GM19324 (cell line): ENCODE measurements around the gene OR11H6.
"Not testable (repeated sequence)": the region's sequence is repeated elsewhere in the genome, so short reads cannot be mapped to it uniquely, and the experiment has no call there.

ENCODE experiments used
- ATAC-seq: cut with Tn5 transposase; IDR thresholded peaks from one replicate; pipeline ENCODE4 v1.9.1; 2021; ENCODE audit warnings: mild to moderate bottlenecking, moderate library complexity; ENCODE audit not compliant: unreplicated experiment, low FRiP score

The OR11H6 gene, protein sequence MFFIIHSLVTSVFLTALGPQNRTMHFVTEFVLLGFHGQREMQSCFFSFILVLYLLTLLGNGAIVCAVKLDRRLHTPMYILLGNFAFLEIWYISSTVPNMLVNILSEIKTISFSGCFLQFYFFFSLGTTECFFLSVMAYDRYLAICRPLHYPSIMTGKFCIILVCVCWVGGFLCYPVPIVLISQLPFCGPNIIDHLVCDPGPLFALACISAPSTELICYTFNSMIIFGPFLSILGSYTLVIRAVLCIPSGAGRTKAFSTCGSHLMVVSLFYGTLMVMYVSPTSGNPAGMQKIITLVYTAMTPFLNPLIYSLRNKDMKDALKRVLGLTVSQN

DNA sequence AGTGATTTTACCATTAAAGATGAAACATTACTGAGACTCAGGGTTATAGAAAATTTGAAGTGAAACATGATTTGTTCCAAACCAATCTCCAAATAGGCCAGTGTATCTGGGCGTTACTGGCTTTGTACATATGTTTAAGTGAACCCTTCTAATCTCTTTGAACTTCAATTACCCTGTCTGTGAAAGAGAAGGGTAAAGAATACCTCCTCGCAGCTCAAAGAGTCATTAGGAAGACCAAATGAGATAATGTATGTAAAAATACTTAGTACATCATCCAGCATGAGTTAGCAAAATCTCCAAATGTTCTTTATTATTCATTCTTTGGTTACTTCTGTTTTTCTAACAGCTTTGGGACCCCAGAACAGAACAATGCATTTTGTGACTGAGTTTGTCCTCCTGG lies at the start of gene OR11H6:
Gene OR11H6, plus strand, starts transcription at position 301 of the 400 bp plus-strand sequence. Its CDS starts 0 bp downstream, at position 301.
- ATAC-seq = no peak

DNA sequence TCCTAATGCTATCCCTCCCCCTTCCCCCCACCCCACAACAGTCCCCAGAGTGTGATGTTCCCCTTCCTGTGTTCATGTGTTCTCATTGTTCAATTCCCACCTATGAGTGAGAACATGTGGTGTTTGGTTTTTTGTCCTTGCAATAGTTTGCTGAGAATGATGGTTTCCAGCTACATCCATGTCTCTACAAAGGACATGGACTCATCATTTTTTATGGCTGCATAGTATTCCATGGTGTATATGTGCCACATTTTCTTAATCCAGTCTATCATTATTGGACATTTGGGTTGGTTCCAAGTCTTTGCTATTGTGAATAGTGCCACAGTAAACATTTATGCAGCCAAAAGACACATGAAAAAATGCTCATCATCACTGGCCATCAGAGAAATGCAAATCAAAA lies 49.3 kb upstream of the OR11H6 start:
- not testable (repeated sequence) for ATAC-seq

DNA sequence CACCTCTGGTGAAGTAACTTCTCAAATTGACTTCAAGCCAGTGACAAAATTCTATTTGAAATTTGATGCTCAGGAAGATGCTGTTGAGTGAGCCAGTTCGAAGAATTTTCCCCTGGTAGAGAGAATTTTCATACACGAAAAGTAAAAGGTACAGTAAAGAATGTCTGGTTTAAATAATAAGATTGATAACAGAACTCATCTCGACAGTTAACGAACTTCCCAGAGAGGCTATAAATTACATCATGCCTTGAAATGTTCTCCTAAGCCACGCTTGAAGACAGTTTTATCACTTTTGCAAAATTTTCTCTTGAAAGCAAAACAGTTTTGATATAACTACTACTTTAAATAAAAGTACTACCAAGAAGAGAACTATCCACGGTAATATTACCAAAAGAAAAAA lies 47.2 kb upstream of the OR11H6 start:
- no peak for ATAC-seq

DNA sequence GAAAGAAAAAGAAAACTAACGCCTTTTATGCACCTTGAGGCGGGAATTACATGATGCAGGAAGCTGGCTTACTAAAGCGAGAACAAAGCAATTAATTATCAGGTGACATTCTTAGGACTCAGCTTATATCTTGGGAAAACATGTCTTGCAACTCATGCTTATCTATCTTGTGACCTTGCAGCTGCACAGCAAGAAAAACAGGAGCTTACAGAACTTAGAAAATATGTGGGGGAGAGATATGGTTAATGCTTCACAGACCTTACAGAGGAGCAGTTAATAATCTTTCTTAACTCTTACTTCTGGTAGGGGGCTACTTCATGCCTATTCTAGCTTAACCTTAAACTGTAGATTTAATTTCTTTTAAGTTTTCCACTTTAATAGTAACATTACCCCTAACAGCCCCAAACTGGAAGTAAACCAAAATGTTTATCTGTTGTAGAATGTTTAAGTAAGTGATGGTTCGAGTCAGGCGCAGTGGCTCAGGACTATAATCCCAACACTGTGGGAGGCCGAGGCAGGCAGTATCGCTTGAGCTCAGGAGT lies 46.0 kb upstream of the OR11H6 start:
- no peak for ATAC-seq

DNA sequence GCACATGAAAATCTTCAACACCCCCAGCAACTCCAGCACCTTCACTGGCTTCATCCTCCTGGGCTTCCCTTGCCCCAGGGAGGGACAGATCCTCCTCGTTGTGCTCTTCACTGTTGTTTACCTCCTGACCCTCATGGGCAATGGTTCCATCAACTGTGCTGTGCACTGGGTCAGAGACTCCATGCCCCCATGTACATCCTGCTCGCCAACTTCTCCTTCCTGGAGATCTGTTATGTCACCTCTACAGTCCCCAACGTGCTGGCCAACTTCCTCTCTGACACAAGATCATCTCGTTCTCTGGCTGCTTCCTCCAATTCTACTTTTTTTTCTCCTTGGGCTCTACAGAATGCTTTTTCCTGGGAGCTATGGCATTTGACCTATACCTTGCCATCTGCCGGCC lies 44.3 kb upstream of the OR11H6 start:
- ATAC-seq = no peak

DNA sequence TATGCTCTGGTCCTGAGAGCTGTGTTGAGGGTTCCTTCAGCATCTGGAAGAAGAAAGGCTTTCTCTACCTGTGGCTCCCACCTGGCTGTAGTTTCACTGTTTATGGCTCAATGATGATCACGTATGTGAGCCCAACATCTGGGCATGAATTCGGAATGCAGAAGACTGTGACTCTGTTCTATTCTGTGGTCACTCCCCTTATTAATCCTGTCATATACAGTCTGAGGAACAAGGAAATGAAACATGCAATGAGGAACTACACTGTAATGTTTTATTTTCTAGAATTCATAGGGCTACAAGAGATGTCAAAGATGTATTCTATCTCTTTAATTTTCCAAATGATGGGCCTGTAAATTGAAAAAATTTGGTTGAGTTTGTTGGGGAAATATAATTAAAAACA lies 43.6 kb upstream of the OR11H6 start:
- ATAC-seq = no peak

DNA sequence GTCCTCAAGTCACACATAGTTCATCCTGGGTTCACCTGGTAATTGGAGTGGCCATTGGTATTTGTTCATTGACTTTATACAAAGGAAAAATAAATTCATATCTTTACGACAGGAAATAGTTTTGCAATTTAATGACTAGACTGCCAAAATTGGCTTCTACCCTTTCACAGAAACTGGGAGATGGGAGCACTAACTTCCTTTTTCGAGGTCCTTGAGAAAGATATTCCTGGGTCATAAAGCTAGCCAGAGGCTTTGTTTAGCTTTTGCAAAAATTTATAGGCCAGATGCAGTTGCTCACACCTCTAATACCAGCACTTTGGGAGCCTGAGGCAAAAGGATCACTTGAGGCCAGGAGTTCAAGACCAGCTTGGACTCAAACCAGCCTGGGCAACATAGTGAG lies 43.0 kb upstream of the OR11H6 start:
- no peak for ATAC-seq

DNA sequence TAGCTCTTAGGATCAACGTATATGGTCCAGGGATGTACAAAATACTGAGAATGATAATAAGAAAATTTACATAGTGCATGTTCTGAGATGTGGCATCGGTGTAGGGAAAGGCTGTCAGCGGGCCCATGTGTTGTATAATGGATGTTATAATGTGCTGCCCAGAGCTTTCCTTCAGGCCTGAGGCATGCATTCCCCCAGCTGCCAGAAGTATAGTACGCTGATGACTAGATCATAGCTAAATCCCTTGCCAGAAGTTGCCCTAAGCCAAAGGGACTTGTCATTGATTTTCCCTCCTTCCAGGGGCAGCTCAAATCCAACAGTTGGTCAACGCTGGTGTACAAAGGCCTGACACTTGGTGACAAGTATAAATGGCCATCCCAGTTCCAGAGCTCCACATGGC lies 39.3 kb upstream of the OR11H6 start:
- no peak for ATAC-seq

DNA sequence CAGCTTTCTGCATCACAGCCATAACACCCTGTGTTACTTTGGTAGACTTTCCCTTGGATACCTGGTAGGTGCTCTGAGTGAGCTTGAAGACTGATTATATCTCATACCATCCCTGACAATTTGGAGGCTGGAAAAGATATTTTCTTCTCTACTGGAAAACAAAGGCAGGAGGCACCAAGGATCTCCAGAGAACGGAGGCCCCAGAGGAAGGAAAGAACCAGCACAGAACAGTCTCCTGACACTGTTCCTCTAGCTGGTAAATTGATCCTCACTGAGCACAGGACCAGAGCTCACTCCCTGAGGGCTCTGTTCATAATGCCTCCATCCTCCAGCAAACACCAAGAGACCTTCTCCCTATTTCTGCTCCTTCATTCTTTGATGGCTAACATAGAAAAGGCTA lies 32.9 kb upstream of the OR11H6 start, which contains the start of gene OR11G2:
Gene OR11G2, plus strand, starts transcription at position 301 of the 400 bp plus-strand sequence. CDS start 6,542 bp downstream, outside the sequence.
- no peak for ATAC-seq

DNA sequence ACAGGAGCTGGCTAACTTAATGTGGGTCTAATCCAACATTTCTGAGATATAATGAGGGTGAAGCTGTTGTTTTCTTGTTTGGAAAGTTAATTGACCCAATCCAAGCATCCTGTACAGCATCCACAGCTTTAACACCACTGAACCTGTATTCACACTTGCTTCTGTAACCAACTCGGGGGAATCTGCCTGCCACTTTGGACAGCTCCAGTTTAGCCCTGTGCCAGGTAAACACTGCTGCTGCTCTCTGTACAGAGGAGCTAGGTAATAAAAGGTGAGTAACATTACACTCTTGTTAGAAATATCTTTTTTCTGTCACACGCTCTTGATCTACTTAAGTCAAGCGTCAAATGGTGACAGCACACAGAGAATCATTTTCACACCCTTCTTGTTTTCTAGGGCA lies 32.1 kb upstream of the OR11H6 start:
- no peak for ATAC-seq

DNA sequence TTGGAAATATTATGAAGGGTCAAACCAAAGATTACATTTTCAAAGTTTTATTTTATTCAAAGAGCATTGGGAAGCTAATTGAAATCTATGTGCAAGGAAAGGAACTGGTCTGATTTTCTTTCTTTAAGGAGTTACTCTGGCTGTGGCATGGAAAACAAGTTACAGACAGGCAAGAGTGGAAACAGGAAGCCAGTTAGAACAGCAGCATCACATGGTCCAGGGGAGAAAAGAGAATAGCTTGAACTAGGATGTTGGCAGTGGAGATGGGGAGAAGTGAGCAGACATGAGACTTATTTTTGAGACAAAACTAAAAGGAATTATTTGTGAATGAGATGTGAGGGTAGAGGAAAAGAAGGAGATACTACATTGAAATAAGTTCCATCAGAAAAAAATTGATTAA lies 29.4 kb upstream of the OR11H6 start:
- ATAC-seq = no peak

DNA sequence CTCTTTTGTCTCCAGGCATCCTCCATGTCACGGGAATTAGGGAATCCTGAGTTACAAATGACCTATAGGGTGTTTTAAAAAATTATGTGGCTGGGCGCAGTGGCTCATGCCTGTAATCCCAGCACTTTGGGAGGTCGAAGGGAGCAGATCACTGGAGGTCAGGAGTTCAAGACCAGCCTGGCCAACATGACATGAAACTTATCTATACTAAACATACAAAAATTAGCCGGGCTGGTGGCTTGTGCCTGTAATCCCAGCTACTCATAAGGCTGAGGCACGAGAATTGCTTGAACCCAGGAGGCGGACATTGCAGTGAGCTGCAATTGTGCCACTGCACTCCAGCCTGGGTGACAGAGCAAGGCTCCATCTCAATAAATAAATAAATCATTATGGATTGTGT lies 28.3 kb upstream of the OR11H6 start:
- ATAC-seq = not testable (repeated sequence)

DNA sequence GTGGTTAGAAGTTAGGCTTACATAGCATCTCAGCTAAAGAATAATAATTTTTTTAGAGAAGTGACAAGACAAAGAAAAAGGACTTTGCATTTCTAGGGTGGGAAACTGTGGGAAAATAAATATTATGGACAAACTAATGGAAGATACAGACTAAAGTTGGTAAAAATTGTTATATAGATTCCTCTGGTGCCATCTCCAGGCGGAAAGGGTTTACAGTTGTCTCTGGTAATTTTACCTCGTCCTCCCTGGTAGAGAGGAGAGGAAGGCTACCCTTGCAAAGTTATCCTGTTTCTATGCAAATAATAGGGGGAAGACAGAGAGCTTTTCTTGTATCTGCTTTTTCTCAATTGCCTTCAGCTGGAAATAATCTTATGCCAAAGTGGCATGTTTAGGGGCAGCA lies 27.6 kb upstream of the OR11H6 start:
- ATAC-seq = no peak

DNA sequence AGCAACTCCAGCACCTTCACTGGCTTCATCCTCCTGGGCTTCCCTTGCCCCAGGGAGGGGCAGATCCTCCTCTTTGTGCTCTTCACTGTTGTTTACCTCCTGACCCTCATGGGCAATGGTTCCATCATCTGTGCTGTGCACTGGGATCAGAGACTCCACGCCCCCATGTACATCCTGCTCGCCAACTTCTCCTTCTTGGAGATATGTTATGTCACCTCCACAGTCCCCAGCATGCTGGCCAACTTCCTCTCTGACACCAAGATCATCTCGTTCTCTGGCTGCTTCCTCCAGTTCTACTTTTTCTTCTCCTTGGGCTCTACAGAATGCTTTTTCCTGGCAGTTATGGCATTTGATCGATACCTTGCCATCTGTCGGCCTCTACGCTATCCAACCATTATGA lies 26.1 kb upstream of the OR11H6 start:
- no peak for ATAC-seq

DNA sequence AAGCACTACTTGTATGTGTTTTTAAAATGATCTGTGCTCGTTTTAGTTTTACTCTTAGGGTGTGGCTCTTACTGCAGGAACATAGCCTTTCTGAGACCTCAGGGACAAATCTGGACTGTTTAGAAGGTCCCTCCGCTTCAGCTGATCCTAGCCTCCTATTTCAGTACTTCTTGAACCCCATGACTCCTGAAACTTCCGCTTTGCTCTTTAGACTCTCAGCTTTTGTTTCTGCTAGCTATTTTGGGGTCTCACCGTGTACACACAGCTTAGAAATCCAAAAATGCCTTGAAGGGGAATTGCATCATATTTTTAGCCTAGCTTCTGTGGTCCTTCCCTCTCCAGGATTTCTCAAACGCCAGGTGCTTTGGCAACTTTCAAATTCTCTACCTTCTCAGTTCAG lies 24.5 kb upstream of the OR11H6 start:
- no peak for ATAC-seq

DNA sequence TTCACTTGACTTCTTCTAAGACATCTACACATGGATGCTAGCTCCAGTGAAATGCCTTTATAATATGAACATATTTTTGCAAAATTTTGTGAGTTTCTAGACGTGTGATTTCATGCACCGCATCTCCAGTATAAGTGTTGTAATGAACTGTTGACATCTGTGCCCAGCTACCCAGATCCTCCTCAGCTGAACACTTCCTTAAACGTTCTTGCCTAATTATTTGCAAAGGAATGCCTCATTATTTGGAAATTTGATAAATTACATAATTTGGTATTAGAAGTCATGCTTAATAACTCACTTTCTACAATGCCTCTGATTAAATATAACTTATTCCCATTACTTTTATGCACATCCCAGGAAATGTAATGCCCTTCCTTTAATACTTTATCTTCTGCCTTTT lies 18.8 kb upstream of the OR11H6 start:
- ATAC-seq = no peak

DNA sequence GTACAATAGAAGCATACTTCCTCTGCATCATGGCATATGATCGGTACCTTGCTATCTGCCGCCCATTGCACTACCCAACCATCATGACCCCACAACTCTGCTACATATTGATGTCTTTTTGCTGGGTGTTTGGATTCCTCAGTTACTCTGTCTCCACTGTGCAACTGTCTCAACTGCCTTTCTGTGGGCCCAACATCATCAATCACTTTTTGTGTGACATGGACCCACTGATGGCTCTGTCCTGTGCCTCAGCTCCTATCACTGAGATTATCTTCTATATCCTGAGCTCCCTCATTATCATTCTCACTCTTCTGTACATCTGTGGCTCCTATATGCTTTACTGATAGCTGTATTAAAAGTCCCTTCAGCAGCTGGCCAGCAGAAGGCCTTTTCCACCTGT lies 13.9 kb upstream of the OR11H6 start:
- no peak for ATAC-seq

DNA sequence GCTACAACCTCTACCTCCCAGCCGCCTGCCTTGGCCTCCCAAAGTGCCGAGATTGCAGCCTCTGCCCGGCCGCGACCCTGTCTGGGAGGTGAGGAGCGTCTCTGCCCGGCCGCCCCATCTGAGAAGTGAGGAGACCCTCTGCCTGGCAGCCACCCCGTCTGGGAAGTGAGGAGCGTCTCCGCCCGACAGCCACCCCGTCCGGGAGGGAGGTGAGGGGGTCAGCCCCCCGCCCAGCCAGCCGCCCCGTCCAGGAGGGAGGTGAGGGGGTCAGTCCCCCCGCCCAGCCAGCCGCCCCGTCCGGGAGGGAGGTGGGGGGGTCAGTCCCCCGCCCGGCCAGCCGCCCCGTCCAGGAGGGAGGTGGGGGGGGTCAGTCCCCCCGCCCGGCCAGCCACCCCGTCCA lies 11.1 kb upstream of the OR11H6 start:
- not testable (repeated sequence) for ATAC-seq

DNA sequence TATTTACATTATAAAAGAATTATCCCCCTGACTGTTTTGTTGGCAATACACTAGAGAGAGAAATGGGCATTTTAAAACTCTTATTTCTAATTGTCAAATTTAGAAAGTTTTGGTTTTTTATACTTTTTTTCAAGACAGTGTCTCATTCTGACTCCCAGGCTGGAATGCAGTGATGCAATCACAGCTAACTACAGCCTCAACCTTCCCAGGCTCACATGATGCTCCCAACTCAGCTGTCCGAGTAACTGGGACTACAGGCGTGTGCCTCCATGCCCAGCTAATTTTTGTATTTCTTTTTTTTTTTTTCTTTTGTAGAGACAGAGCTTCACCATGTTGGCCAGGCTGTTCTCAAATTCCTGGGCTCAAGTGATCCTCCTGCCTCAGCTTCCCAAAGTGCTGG lies 8.3 kb upstream of the OR11H6 start:
- no peak for ATAC-seq

DNA sequence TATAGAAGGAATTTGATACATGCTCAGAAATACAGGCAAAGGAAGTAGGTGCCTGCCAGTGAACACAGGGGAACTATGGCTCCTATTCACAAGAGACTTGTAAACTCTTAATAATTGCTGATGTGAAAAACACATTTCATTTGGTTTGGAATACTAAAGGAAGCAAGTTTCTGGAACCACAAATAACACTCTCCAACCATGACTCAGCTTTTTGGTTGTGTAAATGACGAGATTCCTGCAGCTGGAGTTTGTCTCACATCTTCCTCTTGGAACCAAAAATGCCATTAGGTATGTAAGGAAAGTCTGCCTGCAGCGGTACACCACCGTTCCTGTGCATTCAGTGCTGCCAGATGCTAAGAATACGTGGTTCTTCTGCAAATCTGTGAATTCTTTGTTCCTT lies 4.5 kb upstream of the OR11H6 start:
- ATAC-seq = no peak

DNA sequence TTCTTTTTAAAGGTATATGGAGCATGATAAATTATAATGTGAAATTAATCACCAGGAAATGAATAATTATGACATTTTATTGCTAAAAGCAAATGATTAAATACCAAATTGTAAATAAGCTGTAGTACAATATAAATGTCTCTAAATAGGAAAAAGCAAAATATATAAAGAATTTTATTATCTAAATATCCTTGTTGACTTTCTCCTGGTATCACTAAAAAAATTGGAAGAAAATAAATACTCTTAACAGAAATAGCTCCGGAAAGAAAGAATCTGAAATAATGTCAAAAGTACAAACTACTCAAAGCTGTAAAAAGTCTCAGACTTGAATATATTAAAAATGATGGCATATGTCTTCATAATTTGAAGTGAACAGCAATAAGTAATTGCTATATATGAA lies 5.2 kb downstream of the OR11H6 start, which contains the start of gene OR11H7:
Gene OR11H7, plus strand, starts transcription at position 301 of the 400 bp plus-strand sequence.
- ATAC-seq = no peak

DNA sequence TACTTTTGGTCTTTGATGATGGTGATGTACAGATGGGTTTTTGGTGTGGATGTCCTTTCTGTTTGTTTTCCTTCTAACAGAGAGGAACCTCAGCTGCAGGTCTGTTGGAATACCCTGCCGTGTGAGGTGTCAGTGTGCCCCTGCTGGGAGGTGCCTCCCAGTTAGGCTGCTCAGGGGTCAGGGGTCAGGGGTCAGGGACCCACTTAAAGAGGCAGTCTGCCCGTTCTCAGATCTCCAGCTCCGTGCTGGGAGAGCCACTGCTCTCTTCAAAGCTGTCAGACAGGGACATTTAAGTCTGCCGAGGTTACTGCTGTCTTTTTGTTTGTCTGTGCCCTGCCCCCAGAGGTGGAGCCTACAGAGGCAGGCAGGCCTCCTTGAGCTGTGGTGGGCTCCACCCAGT lies 11.9 kb downstream of the OR11H6 start:
- ATAC-seq = not testable (repeated sequence)
